Osteocyte (in vitro differentiated cells): ENCODE measurements around the gene LRRC10B. TPM values are rescaled to one million over a fixed set of nuclear protein-coding genes. Genes with fewer than 3 reads are reported as not detected.

Source experiments
- DNase-seq: peaks from one replicate; pipeline ENCODE4 v3.0.0; 2021; ENCODE audit warnings: mixed read lengths; ENCODE audit not compliant: unreplicated experiment; ENCODE audit errors: extremely low spot score
- H3K27ac Mint-ChIP-seq: one replicate; pipeline ENCODE4 v1.8.0; 2021; ENCODE audit warnings: mild to moderate bottlenecking, mixed read lengths; ENCODE audit not compliant: unreplicated experiment
- H3K27me3 Mint-ChIP-seq: one replicate; pipeline ENCODE4 v1.8.0; 2021; ENCODE audit warnings: mixed read lengths; ENCODE audit not compliant: unreplicated experiment
- H3K36me3 Mint-ChIP-seq: one replicate; pipeline ENCODE4 v1.8.0; 2021; ENCODE audit warnings: mixed read lengths; ENCODE audit not compliant: unreplicated experiment
- H3K4me1 Mint-ChIP-seq: one replicate; pipeline ENCODE4 v1.8.0; 2021; ENCODE audit warnings: mixed read lengths; ENCODE audit not compliant: unreplicated experiment
- H3K4me3 Mint-ChIP-seq: one replicate; pipeline ENCODE4 v1.8.0; 2021; ENCODE audit warnings: mild to moderate bottlenecking, moderate library complexity, mixed read lengths; ENCODE audit not compliant: unreplicated experiment
- H3K9me3 Mint-ChIP-seq: one replicate; pipeline ENCODE4 v1.8.0; 2021; ENCODE audit warnings: mixed read lengths; ENCODE audit not compliant: unreplicated experiment
- CTCF ChIP-seq: fragments of 200-600 bp; sonication (generic); IDR thresholded peaks from 2 replicates; pipeline ENCODE4 v1.5.0; 2021; ENCODE audit warnings: antibody characterized with exemption, mild to moderate bottlenecking, moderate library complexity
- total RNA-seq: library from RNA; stranded (reverse); gene quantifications from 2 replicates; pipeline ENCODE4 v1.2.1, GENCODE V29; 2021

LRRC10B gene
- total RNA-seq, 1 donor from 2014 or later, result not detected

GRCh38 chr11:61486011-61486620, 22.4 kb upstream of the LRRC10B start:
- DNase-seq, result no peak
- Mint-ChIP-seq H3K27ac (no peak overlapping the region), H3K4me1 (peaks cover 22% of the 10 kb centered on the region), H3K36me3 (peaks cover 2% of the 10 kb centered on the region), H3K27me3 (peaks cover 8% of the 10 kb centered on the region), H3K9me3 (no peaks in the 10 kb centered on the region), H3K4me3 (no peak overlapping the region)
- TF ChIP-seq CTCF, result no peak

- H3K4me3 Mint-ChIP-seq, result no peak overlapping the region
- peaks cover 2% of the 10 kb centered on the region for H3K36me3 Mint-ChIP-seq
- peaks cover 22% of the 10 kb centered on the region for H3K4me1 Mint-ChIP-seq
- no peak for DNase-seq
- no peak for TF ChIP-seq CTCF
- no peak overlapping the region for H3K27ac Mint-ChIP-seq
- no peaks in the 10 kb centered on the region for H3K9me3 Mint-ChIP-seq
- peaks cover 6% of the 10 kb centered on the region for H3K27me3 Mint-ChIP-seq
Observed at GRCh38 chr11:61486779-61487178, 21.8 kb upstream of the LRRC10B start.

GRCh38 chr11:61487342-61488025, 21.1 kb upstream of the LRRC10B start:
- peaks cover 6% of the 10 kb centered on the region for H3K27me3 Mint-ChIP-seq
- H3K36me3 Mint-ChIP-seq, result peaks cover 2% of the 10 kb centered on the region
- H3K4me1 Mint-ChIP-seq, result peaks cover 22% of the 10 kb centered on the region
- TF ChIP-seq CTCF, result no peak
- no peak overlapping the region for H3K4me3 Mint-ChIP-seq
- DNase-seq, result no peak
- no peak overlapping the region for H3K27ac Mint-ChIP-seq
- no peaks in the 10 kb centered on the region for H3K9me3 Mint-ChIP-seq

- peaks cover 22% of the 10 kb centered on the region for H3K4me1 Mint-ChIP-seq
Observed at GRCh38 chr11:61488651-61489291, 19.8 kb upstream of the LRRC10B start.

More at GRCh38 chr11:61488651-61489291, 19.8 kb upstream of the LRRC10B start:
- TF ChIP-seq CTCF, result no peak
- DNase-seq, result no peak
- H3K36me3 Mint-ChIP-seq, result peaks cover 2% of the 10 kb centered on the region
- peak overlapping the region; percentile 62 for H3K4me3 Mint-ChIP-seq
- peaks cover 2% of the 10 kb centered on the region for H3K27me3 Mint-ChIP-seq
- no peaks in the 10 kb centered on the region for H3K9me3 Mint-ChIP-seq
- peak overlapping the region; percentile 29 for H3K27ac Mint-ChIP-seq
